HCT116 (cell line): Measurements from ENCODE around the gene TMEM86A. TPM values are rescaled to one million over a fixed set of nuclear protein-coding genes. Genes with fewer than 3 reads are reported as not detected.

Experiments used
- ATAC-seq: fragments of 200-7000 bp; cut with Tn5 transposase; 2 replicates; pipeline ENCODE4 v1.9.1; 2020; ENCODE audit warnings: mild to moderate bottlenecking, moderate library complexity
- BruUV-seq: library from RNA; stranded (reverse); fragments of 400-500 nt; replicated peaks from 2 replicates; lab custom pipeline; 2021; lab: Mats Ljungman, UMichigan
- CTCF ChIA-PET: fragments of 300-600 bp; sonication (Branson Sonifier 250); formaldehyde crosslinking; loops from one replicate; lab custom pipeline; 2021; ENCODE audit warnings: antibody characterized with exemption; lab: Charles Lee
- POLR2A ChIA-PET: fragments of 300-600, 350-600 bp; sonication (Branson Sonifier 250); formaldehyde crosslinking; loops from one replicate; lab custom pipeline; 2021; ENCODE audit warnings: antibody characterized with exemption; lab: Charles Lee
- RAD21 ChIA-PET, 2 experiments: fragments of 300-600 bp; sonication (Branson Sonifier 250); formaldehyde crosslinking; loops; one replicate each; lab custom pipeline; 2023; ENCODE audit warnings: low total read pairs in 2 of 2; ENCODE audit not compliant: uncharacterized antibody in 2 of 2, unreplicated experiment in 2 of 2, low non-redundant PET in 1 of 2; lab: Charles Lee
- DNase-seq: peaks from one replicate; pipeline ENCODE4 v3.0.0-alpha.2; 2010; ENCODE audit warnings: low read depth, low spot score
- H2AFZ ChIP-seq: fragments of 200-600 bp; shearing (Covaris generic), sonication (generic); 2 replicates; pipeline ENCODE4 v1.6.1; 2017; ENCODE audit warnings: low read depth, mixed run types, mixed read lengths, antibody characterized with exemption, low read length; ENCODE audit not compliant: poor library complexity, severe bottlenecking
- H3K27ac ChIP-seq: 2 replicates; pipeline ENCODE4 v1.5.1; 2012; ENCODE audit warnings: low read depth, low read length
- H3K27me3 ChIP-seq: fragments of 200-600 bp; sonication (generic); 2 replicates; pipeline ENCODE4 v1.6.1; 2016; ENCODE audit warnings: mixed run types, low read length, mixed read lengths; ENCODE audit not compliant: insufficient read depth
- H3K36me3 ChIP-seq, 2 experiments: fragments of 200-500 bp in 1 of 2; fragments of 200-600 bp in 1 of 2; sonication (Bioruptor generic) in 1 of 2; sonication (generic) in 1 of 2; 2 replicates each; pipeline versions ENCODE4 v1.5.1 to v1.6.1; 2014 to 2016; ENCODE audit warnings: low read length in 2 of 2, inconsistent platforms in 1 of 2, mixed read lengths in 1 of 2, mixed run types in 1 of 2; ENCODE audit not compliant: insufficient read depth in 2 of 2, control insufficient read depth in 1 of 2
- H3K4me1 ChIP-seq, 2 experiments: fragments of 200-600 bp in 1 of 2; sonication (generic) in 1 of 2; 2 replicates each; pipeline versions ENCODE4 v1.5.1 to v1.6.1; 2012 to 2017; ENCODE audit warnings: low read length in 2 of 2, inconsistent platforms in 1 of 2, mild to moderate bottlenecking in 1 of 2, mixed read lengths in 1 of 2, mixed run types in 1 of 2, moderate library complexity in 1 of 2; ENCODE audit not compliant: insufficient read depth in 2 of 2, control insufficient read depth in 1 of 2
- H3K4me2 ChIP-seq: fragments of 200-600 bp; sonication (generic); 2 replicates; pipeline ENCODE4 v1.6.1; 2017; ENCODE audit warnings: mixed run types, low read length, mixed read lengths
- H3K4me3 ChIP-seq, 2 experiments: fragments of 200-600 bp in 1 of 2; sonication (generic) in 1 of 2; replicated peaks in 1 of 2; 2 replicates each; pipeline ENCODE4 v1.5.1; 2011 to 2016; ENCODE audit warnings: low read length in 2 of 2, control low read depth in 1 of 2, low read depth in 1 of 2, mild to moderate bottlenecking in 1 of 2, mixed read lengths in 1 of 2, mixed run types in 1 of 2
- H3K79me2 ChIP-seq: fragments of 200-600 bp; sonication (generic); 2 replicates; pipeline ENCODE4 v1.6.1; 2017; ENCODE audit warnings: mild to moderate bottlenecking, mixed run types, low read length, moderate library complexity, mixed read lengths; ENCODE audit not compliant: insufficient read depth
- H3K9ac ChIP-seq: fragments of 200-600 bp; sonication (generic); 2 replicates; pipeline ENCODE4 v1.6.1; 2016; ENCODE audit warnings: low read length, mixed read lengths
- H3K9me2 ChIP-seq: fragments of 200-600 bp; sonication (generic), shearing (Covaris generic); 2 replicates; pipeline ENCODE4 v1.6.1; 2017; ENCODE audit warnings: mixed run types, mild to moderate bottlenecking, moderate library complexity; ENCODE audit not compliant: insufficient read depth
- H3K9me3 ChIP-seq, 2 experiments: fragments of 200-500 bp in 1 of 2; fragments of 200-600 bp in 1 of 2; sonication (Bioruptor generic) in 1 of 2; sonication (generic) in 1 of 2; 2 replicates each; pipeline ENCODE4 v1.6.1; 2014 to 2017; ENCODE audit warnings: low read length in 2 of 2, mixed read lengths in 2 of 2, inconsistent platforms in 1 of 2, low read depth in 1 of 2, mild to moderate bottlenecking in 1 of 2, mixed run types in 1 of 2, moderate library complexity in 1 of 2; ENCODE audit not compliant: control insufficient read depth in 1 of 2, insufficient read depth in 1 of 2
- H4K20me1 ChIP-seq: fragments of 200-600 bp; sonication (generic), shearing (Covaris generic); 2 replicates; pipeline ENCODE4 v1.6.1; 2017; ENCODE audit warnings: mixed run types, mild to moderate bottlenecking, moderate library complexity; ENCODE audit not compliant: insufficient read depth
- CEBPB ChIP-seq: IDR thresholded peaks from 2 replicates; pipeline ENCODE4 v1.6.1; 2012; ENCODE audit warnings: low read depth
- EGR1 ChIP-seq: IDR thresholded peaks from 2 replicates; pipeline ENCODE4 v1.6.1; 2012; ENCODE audit warnings: low read depth
- ELF1 ChIP-seq: IDR thresholded peaks from 2 replicates; pipeline ENCODE4 v1.6.1; 2012; ENCODE audit warnings: low read depth, borderline replicate concordance
- EZH2 ChIP-seq: fragments of 200-600 bp; sonication (generic); IDR thresholded peaks from 2 replicates; pipeline ENCODE4 v1.6.1; 2017; ENCODE audit warnings: antibody characterized with exemption, mixed run types
- EZH2phosphoT487 ChIP-seq: fragments of 200-600 bp; IDR thresholded peaks from 2 replicates; pipeline ENCODE4 v1.6.1; 2018; ENCODE audit warnings: antibody characterized with exemption, borderline replicate concordance
- JUND ChIP-seq: IDR thresholded peaks from 2 replicates; pipeline ENCODE4 v1.6.1; 2012
- POLR2A ChIP-seq: IDR thresholded peaks from 2 replicates; pipeline ENCODE4 v1.7.0; 2011; ENCODE audit warnings: borderline replicate concordance; ENCODE audit not compliant: insufficient read depth, insufficient read length; ENCODE audit errors: extremely low read depth
- POLR2AphosphoS5 ChIP-seq: IDR thresholded peaks from 2 replicates; pipeline ENCODE4 v1.6.1; 2011; ENCODE audit warnings: mild to moderate bottlenecking, low read depth, low read length, moderate library complexity
- SIN3A ChIP-seq: IDR thresholded peaks from 2 replicates; pipeline ENCODE4 v1.6.1; 2012; ENCODE audit warnings: low read depth
- TCF7L2 ChIP-seq: IDR thresholded peaks from 2 replicates; pipeline ENCODE4 v1.7.0; 2011; ENCODE audit warnings: borderline replicate concordance, inconsistent platforms; ENCODE audit not compliant: insufficient read depth, insufficient read length; ENCODE audit errors: extremely low read depth
- ZFX ChIP-seq: fragments of 450-650 bp; IDR thresholded peaks from 2 replicates; pipeline ENCODE4 v1.6.1; 2017
- ZNF274 ChIP-seq: fragments of 200-500 bp; sonication (Bioruptor generic); IDR thresholded peaks from 2 replicates; pipeline ENCODE4 v1.6.1; 2014; ENCODE audit warnings: mild to moderate bottlenecking, low read depth, low read length, inconsistent platforms
- intact Hi-C: fragments of 100-400 bp; cut with micrococcal nuclease; formaldehyde crosslinking; loops from 2 replicates; pipeline ENCODE4 v1.10.0; 2022
- total RNA-seq: library from RNA; stranded (reverse); gene quantifications from one replicate; pipeline ENCODE4 v1.2.1, GENCODE V29; 2021; ENCODE audit not compliant: unreplicated experiment
- TF ChIP-seq, protein P1 (sequence below): IDR thresholded peaks from 2 replicates; pipeline ENCODE4 v1.6.1; 2012
- TF ChIP-seq, protein P2 (sequence below): IDR thresholded peaks from 2 replicates; pipeline ENCODE4 v1.6.1; 2012
- TF ChIP-seq, protein P3 (sequence below): IDR thresholded peaks from 2 replicates; pipeline ENCODE4 v1.6.1; 2011; ENCODE audit warnings: mild to moderate bottlenecking, low read length, moderate library complexity; ENCODE audit not compliant: insufficient replicate concordance; ENCODE audit errors: extremely low read depth
- TF ChIP-seq, protein P4 (sequence below): IDR thresholded peaks from 2 replicates; pipeline ENCODE4 v1.6.1; 2012; ENCODE audit warnings: low read depth

Gene TMEM86A
- total RNA-seq, 1 experiment from 2014 or later: 2.0 TPM

DNA sequence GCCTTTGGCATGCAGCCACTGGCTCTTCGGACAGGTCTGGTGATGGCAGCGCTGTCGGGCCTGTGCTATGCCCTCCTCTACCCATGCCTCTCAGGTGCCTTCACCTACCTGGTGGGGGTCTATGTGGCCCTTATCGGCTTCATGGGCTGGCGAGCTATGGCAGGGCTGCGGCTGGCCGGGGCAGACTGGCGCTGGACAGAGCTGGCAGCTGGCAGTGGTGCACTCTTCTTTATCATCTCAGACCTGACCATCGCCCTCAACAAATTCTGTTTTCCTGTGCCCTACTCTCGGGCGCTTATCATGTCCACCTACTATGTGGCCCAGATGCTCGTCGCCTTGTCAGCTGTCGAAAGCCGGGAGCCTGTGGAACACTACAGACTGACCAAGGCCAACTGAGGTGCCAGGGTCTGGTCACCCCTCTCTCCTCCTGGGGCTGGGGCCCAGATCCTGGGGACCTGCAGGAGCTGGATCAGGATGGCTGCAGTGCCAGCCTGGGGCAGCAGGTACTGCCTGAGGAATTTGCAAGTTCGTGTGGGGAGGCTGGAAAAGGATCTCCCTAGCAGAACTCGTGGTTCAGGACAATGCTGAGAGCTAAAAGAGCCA, 3.1 kb downstream of the TMEM86A start:
- Histone ChIP-seq H4K20me1 (no peaks in the 10 kb centered on the region), H2AFZ (no peak overlapping the region), H3K4me1 (peaks cover 19 to 25% of the 10 kb centered on the region in 2 experiments), H3K9ac (no peak overlapping the region), H3K9me3 (no peaks in the 10 kb centered on the region), H3K9me2 (no peaks in the 10 kb centered on the region), H3K79me2 (no peaks in the 10 kb centered on the region), H3K36me3 (no peaks in the 10 kb centered on the region), H3K4me2 (no peak overlapping the region), H3K4me3 (no peak overlapping the region), H3K27ac (no peak overlapping the region), H3K27me3 (no peaks in the 10 kb centered on the region)
- ATAC-seq: no peak
- POLR2A ChIA-PET: interaction anchor here (0.6 kb wide), 1 partner anchor 12 kb away, joined by 4 read pairs; no protein-coding TSS in a partner anchor
- DNase-seq: no peak
- CTCF ChIA-PET: no interaction called here
- intact Hi-C loops: no loop called here
- no peak for TF ChIP-seq EZH2
- TF ChIP-seq CEBPB: no peak
- no peak for TF ChIP-seq EZH2phosphoT487
- TF ChIP-seq, protein P1, sequence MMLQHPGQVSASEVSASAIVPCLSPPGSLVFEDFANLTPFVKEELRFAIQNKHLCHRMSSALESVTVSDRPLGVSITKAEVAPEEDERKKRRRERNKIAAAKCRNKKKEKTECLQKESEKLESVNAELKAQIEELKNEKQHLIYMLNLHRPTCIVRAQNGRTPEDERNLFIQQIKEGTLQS: no peak
- TF ChIP-seq JUND: no peak
- TF ChIP-seq POLR2A: no peak
- no peak for TF ChIP-seq ZFX
- no peak for TF ChIP-seq ELF1
- TF ChIP-seq, protein P2, sequence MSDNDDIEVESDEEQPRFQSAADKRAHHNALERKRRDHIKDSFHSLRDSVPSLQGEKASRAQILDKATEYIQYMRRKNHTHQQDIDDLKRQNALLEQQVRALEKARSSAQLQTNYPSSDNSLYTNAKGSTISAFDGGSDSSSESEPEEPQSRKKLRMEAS: no peak
- no peak for TF ChIP-seq EGR1
- TF ChIP-seq, protein P3, sequence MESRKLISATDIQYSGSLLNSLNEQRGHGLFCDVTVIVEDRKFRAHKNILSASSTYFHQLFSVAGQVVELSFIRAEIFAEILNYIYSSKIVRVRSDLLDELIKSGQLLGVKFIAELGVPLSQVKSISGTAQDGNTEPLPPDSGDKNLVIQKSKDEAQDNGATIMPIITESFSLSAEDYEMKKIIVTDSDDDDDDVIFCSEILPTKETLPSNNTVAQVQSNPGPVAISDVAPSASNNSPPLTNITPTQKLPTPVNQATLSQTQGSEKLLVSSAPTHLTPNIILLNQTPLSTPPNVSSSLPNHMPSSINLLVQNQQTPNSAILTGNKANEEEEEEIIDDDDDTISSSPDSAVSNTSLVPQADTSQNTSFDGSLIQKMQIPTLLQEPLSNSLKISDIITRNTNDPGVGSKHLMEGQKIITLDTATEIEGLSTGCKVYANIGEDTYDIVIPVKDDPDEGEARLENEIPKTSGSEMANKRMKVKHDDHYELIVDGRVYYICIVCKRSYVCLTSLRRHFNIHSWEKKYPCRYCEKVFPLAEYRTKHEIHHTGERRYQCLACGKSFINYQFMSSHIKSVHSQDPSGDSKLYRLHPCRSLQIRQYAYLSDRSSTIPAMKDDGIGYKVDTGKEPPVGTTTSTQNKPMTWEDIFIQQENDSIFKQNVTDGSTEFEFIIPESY: no peak
- no peak for TF ChIP-seq SIN3A
- no peak for TF ChIP-seq POLR2AphosphoS5
- TF ChIP-seq, protein P4, sequence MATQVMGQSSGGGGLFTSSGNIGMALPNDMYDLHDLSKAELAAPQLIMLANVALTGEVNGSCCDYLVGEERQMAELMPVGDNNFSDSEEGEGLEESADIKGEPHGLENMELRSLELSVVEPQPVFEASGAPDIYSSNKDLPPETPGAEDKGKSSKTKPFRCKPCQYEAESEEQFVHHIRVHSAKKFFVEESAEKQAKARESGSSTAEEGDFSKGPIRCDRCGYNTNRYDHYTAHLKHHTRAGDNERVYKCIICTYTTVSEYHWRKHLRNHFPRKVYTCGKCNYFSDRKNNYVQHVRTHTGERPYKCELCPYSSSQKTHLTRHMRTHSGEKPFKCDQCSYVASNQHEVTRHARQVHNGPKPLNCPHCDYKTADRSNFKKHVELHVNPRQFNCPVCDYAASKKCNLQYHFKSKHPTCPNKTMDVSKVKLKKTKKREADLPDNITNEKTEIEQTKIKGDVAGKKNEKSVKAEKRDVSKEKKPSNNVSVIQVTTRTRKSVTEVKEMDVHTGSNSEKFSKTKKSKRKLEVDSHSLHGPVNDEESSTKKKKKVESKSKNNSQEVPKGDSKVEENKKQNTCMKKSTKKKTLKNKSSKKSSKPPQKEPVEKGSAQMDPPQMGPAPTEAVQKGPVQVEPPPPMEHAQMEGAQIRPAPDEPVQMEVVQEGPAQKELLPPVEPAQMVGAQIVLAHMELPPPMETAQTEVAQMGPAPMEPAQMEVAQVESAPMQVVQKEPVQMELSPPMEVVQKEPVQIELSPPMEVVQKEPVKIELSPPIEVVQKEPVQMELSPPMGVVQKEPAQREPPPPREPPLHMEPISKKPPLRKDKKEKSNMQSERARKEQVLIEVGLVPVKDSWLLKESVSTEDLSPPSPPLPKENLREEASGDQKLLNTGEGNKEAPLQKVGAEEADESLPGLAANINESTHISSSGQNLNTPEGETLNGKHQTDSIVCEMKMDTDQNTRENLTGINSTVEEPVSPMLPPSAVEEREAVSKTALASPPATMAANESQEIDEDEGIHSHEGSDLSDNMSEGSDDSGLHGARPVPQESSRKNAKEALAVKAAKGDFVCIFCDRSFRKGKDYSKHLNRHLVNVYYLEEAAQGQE: no peak
- no peak for TF ChIP-seq ZNF274
- TF ChIP-seq TCF7L2: no peak
- RAD21 ChIA-PET: no interaction called here
- BruUV-seq: no TSS peak
